Measurements from ENCODE around the gene TRIM42. TPM values are rescaled to one million over a fixed set of nuclear protein-coding genes. Genes with fewer than 3 reads are reported as not detected.

The TRIM42 gene
- total and polyA plus RNA-seq, 2 of the 8 experiments (the other 6 are each of a cell fraction or from before 2014, with no cell fraction given) = not detected

DNA sequence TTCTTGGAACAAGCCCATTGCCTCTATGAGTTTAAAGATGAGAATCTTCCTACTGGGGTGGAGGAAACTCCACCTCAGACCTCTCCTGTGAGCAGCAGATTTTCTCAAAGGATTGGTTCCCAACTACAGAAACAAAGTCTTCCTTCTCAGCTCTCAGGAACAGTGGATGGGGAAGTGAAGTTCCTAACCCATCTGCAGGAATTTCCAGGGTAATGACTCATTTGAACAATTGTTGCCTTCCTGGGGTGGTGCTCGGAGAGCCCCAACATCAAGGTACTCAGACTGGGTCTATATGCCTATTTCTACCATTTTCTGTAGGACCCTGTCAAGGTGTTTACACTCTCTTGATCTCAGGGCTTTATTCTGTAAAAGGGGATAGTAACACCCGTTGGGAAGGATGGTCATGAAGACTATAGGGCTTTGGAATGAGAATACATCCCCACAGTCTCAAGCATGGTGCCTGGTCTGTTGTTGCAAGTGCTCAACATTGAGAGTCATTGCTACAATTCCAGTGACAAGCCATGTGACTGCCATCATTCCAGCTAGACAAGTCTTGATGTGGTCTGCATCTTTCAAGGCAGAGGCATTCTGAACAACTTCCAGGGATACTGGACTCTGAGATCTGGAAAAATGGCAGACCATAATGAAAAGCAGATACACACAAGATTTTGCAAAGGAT, 33.0 kb downstream of the TRIM42 start (continued):
- TF ChIP-seq, protein P1, sequence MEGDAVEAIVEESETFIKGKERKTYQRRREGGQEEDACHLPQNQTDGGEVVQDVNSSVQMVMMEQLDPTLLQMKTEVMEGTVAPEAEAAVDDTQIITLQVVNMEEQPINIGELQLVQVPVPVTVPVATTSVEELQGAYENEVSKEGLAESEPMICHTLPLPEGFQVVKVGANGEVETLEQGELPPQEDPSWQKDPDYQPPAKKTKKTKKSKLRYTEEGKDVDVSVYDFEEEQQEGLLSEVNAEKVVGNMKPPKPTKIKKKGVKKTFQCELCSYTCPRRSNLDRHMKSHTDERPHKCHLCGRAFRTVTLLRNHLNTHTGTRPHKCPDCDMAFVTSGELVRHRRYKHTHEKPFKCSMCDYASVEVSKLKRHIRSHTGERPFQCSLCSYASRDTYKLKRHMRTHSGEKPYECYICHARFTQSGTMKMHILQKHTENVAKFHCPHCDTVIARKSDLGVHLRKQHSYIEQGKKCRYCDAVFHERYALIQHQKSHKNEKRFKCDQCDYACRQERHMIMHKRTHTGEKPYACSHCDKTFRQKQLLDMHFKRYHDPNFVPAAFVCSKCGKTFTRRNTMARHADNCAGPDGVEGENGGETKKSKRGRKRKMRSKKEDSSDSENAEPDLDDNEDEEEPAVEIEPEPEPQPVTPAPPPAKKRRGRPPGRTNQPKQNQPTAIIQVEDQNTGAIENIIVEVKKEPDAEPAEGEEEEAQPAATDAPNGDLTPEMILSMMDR (IDR thresholded peaks at IDR 0.05; ENCODE audit: control extremely low read depth in 1 of 3, insufficient read depth in 1 of 3, low read depth in 1 of 3, low read length in 3 of 3) = no peak
- TF ChIP-seq BCL11A (IDR thresholded peaks at IDR 0.05; ENCODE audit: low read depth in 2 of 2, low read length in 2 of 2) (no peak), SUZ12 (IDR thresholded peaks at IDR 0.05; ENCODE audit: low read length) (no peak), ASH2L (IDR thresholded peaks at IDR 0.05; ENCODE audit: low read length) (no peak), RBBP5 (IDR thresholded peaks at IDR 0.05; ENCODE audit: borderline replicate concordance, low read depth, low read length) (no peak), SAP30 (IDR thresholded peaks at IDR 0.05; ENCODE audit: insufficient read depth, insufficient replicate concordance, low read length) (no peak)
- TF ChIP-seq, protein P2, sequence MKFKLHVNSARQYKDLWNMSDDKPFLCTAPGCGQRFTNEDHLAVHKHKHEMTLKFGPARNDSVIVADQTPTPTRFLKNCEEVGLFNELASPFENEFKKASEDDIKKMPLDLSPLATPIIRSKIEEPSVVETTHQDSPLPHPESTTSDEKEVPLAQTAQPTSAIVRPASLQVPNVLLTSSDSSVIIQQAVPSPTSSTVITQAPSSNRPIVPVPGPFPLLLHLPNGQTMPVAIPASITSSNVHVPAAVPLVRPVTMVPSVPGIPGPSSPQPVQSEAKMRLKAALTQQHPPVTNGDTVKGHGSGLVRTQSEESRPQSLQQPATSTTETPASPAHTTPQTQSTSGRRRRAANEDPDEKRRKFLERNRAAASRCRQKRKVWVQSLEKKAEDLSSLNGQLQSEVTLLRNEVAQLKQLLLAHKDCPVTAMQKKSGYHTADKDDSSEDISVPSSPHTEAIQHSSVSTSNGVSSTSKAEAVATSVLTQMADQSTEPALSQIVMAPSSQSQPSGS (IDR thresholded peaks at IDR 0.05; ENCODE audit: low read length) = no peak
